Anterior cingulate cortex (tissue), 58 donors: ENCODE data around the gene ZBTB14.

Experiments
- DNase-seq, 58 donors: peaks; one replicate each; lab custom pipeline; 2025; lab: John Stamatoyannopoulos, UW

The ZBTB14 gene

DNA sequence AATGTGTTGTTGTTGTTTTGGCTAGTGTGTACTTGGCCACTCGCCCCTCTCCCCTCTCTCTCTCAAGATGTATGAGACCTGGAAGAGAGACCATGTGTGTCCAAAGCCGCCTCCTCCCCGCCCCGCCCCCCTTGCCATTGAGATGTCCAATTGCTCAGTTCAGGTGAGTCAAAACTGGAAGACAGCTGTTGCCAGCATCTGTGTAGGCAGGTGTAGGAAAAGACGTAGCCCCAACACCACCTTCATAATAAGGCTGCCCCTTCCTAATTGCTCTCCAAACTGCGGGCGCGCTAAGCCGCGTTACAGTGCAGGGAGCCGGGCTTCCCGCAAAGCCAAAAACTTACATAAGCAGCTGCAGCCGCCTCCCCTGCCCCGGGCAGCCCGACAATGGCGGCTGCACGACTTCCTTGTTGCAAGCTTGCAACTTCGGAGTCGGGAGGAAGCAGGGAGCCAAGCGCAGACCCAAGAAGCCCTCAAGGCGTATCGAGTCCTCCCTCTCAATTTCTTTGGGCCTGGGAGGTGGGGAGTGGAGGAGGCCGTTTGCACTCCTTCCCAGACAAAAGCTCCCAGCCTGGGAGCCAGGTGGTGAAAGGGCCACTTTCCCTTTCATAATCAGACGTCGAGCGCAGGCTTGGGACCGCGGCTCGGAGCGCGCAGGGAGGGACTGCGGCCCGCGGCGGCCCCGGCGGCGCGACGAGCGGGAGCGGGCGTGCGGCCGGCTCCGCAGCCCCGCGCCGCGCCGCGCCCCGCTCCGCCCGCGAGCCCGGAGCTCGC, 882 bp downstream of the ZBTB14 start:
- peak in 51 of 58 donors; percentile 8 to 72 (median 53) for DNase-seq

DNA sequence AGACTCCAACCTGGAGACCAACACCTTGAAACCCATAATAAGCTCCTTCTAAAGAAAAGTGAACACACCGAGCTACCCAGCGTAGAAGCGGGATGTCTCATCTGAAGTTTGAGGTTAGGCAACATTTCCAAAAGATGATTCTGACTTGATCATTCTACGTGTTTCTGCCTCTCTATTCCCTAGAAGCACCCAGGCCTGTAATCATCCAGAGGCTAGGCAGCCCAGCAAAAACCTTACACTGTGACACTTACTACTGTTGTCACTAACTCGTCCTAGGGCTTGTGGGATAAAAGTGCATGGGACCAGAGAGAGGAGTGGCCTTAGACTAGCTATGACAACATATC, 1.4 kb downstream of the ZBTB14 start:
- peak in 1 of 58 donors; percentile 27 for DNase-seq

DNA sequence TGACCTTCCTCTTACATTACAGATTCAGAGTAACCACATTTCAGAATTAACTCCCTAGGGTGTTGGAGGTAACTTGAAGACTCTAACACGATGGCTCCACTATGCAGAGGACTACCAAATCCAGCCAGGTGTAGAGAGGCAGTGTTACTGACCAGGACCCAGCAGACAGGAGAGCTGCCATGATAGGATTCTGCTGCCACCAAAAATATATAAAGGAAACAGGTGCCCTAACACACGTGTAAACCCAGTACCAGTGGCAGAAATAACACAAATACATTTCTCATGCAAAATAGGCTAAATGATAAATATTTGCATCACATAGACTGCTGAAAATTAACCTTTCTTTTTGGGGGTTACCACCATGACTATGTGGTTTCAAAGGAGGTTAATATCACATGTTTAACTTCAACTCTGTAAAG, 7.0 kb downstream of the ZBTB14 start:
- DNase-seq = no peak

DNA sequence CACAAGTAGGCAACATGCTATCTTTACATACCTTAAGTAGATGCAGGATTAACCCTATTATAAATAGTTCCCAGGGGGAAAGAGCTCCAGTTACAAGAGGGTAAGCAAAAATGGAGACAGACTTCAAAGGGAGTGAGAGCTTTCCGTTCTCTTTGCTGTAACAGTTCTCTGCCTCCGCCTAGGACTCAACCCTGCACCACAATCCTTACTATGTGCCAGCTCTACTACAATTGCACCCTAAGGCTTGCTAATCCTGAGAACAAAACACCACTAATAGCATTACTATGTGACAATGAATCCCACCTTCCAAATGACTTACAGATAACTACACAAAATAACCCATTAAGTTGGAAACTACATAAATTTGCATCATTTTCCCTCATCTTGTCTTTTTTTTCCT, 7.7 kb downstream of the ZBTB14 start:
- no peak for DNase-seq

DNA sequence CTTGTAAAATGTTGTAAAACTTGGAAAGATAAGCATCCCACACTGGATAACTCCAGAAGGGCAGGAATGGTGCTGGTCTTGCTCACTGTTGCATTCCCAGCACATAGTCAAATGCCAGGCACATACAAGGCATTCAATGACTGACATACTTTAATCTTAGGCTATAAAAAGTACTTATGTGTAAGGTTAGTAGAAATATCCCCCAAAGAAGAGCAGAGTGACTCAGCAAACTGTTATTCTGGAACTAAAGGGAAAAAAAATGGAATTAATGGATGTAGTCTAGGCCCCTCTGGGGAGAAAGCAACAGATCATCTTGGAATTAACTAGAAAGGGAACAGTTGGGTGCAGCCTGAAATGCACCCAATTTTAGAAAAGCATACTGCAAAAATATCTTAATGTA, 9.0 kb downstream of the ZBTB14 start:
- DNase-seq = no peak

DNA sequence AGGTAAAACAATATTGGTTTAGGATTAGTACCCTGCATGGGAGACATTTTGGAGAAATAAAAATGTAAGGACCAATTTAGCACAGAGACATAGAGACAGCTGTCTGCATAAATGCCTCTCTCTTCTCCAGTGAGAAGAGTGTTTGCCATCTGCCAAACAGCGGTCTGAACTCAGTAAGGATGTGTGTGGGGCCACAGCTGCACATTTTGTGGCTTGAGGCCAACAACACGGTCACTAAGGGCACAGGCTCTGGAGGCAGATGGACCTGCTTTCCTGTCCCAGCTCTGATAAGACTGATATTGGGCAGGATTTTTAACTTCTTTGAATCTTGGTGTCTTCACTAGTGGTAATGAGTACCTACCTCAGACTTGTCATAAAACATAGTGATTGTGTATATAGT, 10.2 kb downstream of the ZBTB14 start:
- peak in 2 of 58 donors; percentile 5 to 10 for DNase-seq

DNA sequence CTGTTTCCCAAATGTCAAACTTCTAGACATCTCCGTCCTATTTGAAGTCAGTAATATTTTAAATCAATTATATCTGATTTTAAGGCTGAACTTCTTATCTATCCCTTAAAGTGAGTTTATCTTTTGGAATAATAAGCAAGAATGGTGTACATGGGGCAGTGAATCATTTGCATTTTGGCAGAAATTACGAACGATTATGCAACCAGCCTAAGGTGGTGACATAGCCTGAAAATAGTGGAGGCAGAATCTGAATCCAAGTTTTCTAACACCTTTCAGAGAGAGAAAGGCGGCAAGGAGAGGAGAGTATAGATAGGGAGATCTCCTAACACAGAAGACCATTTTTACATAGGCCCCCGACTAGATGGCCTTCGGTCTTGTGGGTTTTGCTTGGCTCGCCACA, 10.7 kb downstream of the ZBTB14 start:
- DNase-seq = no peak

DNA sequence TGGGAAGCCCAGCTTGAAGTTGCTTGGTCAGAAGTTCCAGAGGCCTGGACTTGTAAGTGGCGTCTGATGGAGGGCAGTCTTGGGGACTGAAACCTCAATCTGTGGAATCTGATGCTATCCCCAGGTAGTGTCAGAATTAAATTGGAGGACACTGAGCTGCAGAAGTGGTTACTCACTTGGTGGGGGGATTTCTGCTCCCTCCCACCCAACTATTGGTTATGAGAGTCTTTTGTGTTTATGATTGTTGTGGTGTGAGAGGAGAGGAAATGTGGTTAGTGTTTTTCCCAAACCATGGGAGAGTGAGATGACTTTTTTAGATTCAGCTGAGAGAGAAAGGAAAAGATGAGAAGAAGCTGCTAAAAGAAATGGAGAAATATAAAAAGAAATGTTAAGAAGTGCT, 12.8 kb downstream of the ZBTB14 start:
- DNase-seq = no peak

DNA sequence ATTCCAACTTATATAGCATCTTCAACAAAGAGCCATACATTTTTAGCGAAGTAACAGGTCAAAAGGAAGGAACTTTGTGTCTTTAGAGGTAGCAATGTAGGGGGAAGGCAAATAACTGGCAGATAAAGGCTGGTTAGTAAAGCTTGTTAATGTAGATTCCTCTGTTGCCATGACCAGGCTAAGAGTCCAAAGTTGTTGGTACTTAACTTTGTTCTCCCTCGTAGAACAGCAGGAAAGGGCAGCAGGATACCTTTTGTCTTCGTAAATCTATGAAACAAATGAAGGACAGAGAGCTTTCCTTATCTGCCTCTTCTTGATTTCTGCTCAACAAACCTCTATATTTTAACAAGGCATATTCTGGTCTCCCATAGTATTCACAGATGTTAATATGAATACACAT, 18.6 kb downstream of the ZBTB14 start:
- no peak for DNase-seq

DNA sequence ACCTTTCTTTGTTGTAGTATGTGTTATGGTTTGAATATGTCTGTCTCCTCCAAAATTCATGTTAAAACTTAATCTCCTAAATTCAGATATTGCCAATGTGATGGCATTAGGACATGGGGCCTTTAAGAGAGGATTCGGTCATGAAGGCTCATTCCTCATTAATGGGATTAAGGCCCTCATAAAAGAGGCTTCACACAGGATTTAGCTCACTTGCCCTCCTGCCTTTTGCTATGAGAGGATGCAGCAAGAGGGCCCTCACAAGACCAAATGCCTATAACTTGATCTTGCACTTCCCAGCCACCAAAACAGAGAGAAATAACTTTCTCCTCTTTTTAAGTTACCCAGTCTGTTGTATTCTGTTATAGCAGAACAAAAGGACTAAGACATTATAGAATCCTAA, 19.7 kb downstream of the ZBTB14 start:
- DNase-seq = no peak

DNA sequence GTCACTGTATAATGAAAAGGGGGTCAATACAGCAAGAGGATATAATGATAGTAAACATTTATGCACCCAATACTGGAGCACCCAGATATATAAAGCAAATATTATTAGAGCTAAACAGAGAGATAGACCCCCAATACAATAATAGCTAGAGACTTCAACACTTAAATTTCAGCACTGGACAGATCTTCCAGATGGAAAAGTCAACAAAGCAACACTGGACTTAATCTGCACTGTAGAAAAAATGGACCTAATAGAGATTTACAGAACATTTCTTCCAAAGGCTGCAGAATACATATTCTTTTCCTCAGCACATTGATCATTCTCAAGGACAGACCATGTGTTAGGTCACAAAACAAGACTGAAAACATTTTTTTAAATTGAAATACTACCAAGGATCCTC, 26.7 kb downstream of the ZBTB14 start:
- DNase-seq = no peak

DNA sequence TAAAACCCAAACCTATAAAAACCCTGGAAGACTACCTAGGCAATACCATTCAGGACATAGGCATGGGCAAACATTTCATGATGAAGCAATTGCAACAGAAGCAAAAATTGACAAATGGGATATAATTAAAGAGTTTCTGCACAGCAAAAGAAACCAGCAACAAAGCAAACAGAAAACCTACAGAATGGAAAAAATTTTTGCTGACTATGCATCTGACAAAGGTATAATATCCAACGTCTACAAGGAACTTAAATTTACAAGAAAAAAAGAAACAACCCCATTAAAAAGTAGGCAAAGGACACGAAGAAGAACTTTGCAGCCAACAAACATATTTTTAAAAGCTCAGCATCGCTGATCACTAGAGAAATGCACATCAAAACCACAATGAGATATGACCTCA, 28.8 kb downstream of the ZBTB14 start:
- no peak for DNase-seq

DNA sequence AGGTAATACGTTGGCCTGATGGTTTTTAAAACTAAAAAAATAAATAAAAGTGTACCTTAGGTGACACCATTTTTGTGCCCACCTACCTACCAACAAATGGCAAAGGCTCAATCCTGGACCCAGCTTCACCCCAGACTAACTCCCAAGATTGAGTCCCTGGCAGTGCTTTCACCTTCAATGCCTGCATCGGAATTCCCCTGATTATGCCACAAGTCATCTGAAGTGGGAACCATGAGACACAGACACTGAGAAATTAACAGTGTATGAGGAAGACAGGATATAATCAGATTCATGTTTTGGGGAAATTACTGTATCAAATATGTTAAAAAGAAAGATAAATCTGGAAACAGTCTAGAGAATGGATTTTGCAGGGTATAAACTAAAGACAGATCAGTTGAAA, 41.6 kb downstream of the ZBTB14 start:
- no peak for DNase-seq

DNA sequence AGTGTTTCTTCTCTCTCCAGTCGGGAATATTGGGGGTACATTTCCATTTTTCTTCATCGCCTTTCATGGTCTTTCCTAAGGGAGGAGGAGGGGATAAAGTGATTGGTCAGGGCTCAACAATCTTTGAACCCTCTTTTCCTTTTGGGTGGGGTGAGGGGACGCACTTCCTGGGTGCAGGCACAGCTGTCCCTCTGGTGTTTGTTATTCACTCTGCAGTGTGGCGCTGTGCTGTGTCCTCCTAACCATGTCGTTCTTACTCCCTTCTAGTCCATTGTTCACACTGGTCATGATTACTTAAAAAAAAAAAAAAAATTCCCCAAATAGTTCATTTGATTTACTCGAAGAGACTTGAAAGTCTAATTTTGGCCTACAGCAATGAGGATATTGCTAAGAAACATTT, 44.4 kb downstream of the ZBTB14 start:
- DNase-seq = no peak

DNA sequence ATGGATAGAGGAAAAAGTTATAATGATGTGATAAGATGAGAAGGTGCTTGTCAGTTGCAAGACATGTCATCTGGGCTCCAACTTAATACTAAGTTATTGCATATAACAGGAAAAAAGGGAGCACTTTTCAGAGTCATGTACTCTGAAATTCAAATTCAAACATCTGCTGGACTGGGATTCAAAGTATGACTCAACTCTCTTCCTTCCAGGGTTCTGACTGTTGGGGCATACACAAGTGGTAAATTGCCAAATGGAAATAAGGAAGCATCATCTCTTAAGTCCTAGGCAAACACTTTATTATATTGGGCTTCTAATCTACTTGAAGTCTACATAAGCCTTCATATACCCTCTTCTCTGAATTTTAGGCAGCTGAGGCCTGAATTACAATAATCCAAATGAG, 44.9 kb downstream of the ZBTB14 start:
- DNase-seq = no peak

DNA sequence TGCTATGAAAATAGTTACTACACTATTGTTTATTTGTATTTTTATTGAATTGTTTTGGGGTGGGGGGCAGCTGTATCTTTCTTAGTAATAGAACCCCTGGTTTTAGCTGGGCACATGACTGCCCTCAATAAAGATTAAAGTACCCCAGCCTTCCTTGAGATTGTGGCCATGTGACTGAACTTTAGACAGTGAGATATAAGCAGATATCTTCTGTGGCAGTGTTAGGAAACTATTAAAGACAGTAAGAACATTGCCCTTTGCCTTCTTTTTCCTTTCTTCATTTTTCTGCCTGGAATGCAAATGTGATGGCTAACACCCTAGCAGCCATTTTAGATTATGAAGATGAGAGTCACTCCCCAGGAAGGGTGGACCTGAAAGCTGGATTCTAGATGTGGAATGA, 50.6 kb downstream of the ZBTB14 start:
- no peak for DNase-seq

DNA sequence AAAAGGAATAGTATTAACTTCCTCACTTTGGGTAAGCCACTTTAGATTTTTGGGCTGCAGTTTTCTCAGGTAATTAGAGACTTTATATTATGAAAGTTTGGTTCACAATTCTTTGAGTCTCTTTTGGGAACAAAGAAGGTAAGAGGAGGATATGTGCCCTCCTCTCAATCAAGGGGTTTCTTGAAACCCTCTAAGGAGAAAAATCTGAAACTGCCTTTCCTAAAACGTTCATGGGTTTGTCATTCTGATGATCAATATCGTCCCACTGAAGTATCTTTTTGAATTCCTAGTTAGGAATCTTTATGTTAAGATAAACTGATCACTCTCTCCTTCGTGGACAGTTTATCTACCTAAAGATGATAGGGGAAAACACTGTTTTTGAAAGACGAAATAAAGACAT, 56.1 kb downstream of the ZBTB14 start:
- no peak for DNase-seq
